CD4-positive, alpha-beta T cell treated with Interleukin-4 for 4 hours (primary cell): ENCODE results near the gene CBLN1.
"Not testable (repeated sequence)": the region's sequence is repeated elsewhere in the genome, so short reads cannot be mapped to it uniquely, and the experiment has no call there.

Source experiments
- DNase-seq: peaks from one replicate; pipeline ENCODE4 v3.0.0-alpha.2; 2020

CBLN1 gene

GRCh38 chr16:49277386-49277742, 4.3 kb downstream of the CBLN1 start:
- no peak for DNase-seq

DNA sequence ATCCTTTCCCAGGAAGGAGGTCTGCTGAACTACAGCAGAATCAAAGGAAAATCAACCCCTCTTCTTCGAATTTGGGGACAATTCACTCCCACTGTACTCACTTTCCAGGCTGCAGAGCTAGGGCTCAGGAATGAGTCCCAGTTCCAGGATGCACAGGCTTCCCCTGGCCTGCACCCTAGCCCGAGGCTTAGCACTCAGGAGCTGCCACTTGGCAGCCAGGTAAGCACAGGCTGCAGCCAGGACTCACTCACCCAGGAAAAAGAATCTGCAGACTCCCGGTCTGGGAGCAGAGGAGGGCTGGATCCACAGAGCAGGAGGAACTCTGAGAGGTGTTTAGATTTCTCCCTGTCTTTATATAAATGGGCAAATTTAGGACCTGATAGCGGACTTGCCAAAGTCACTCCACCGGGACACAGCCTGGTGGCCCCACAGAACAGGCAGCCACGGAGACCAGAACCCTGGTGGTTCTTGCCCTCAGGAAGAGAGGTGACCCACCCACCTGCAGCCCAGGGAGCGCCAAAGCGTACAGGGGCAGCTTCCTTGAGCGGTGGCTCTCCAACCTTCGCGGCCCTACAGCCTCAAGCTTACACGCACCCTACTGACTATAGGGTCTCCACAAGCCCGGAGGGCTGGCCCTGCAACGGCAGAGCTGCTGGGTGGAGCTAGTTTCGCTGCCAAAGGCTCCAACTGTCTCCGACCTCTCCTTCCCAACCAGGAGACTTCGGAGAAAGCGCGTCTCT, 4.8 kb downstream of the CBLN1 start:
- no peak for DNase-seq

DNA sequence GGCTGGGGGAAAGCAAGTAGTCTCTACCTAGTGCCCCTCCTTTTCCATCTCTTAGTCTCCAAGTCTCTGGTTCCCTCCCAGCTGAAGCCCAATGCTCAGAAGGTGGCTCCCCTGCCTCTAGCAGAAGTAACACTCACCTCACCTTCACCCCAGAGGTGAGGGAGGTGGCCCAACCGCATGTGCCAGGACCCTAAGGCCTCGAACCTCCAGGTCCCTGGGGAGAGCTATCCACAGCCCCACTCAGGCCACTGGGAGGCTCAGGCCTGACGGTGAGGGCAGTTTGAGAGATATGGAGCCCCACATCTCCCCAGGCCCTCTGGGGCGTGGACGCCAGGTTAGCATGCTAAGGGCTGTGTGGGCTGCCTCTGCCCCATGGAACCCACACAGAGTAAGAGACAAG, 5.8 kb downstream of the CBLN1 start:
- DNase-seq, result no peak

GRCh38 chr16:49275050-49275730, 6.4 kb downstream of the CBLN1 start:
- no peak for DNase-seq

DNA sequence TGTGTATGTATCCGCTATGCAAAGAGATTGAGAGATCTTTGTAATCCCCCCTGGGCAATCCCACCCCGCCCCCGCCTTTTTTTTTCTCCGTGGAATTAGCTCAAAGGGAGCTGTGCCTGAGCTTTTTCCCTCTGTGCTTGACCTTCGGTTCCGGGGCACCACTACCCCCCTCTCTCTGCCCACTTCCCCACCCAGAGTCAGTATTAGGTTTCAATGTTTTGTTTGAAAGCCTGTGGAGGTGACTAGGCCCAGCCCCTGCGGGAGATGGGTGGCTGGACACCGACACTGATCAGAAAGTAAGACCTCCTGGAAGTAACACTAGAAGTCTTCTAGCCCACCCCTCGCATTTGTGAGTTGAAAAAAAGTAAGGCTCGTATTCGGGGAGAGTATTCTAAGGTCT, 7.0 kb downstream of the CBLN1 start:
- no peak for DNase-seq

- DNase-seq, result no peak
Measured at GRCh38 chr16:49273771-49274170, 7.9 kb downstream of the CBLN1 start.

DNA sequence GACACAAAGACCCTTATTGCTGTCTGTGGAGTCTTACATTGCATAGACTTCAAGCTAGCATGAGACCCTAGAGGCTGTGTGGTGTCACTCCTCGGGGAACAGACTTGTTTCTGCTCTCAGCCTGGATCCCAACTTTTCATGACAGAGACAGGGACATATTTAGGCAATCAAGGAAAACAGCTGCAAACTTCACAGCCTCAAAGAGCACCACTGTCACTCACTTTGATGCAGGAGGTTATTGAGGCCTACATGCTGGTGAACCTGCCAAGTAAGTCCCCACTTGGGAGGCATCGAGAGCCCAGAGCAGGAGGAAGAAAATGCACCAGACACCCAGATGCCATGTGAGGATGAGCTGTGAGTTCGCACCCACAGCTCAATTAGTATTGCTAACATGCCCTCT, 10.3 kb downstream of the CBLN1 start:
- DNase-seq, result no peak

DNA sequence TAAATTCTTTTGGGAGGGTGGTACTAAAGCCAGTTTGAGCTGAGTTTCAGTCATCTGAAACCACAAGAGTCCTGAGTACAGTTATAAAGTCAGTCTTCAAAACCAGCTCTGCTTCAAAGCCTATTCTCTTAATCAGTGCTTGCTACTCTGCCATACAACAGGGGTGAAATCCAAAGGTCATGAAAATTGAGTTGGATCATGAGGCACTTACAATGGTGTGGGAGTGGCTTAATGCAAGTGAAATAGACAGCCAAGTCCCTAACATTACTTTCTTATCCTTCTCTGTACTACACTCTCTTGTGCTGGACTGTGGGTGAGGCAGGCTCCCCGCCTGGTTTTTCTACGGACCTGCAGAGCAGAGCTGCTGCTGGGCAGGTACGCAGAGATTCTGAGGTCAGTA, 12.4 kb downstream of the CBLN1 start:
- DNase-seq, result no peak

DNA sequence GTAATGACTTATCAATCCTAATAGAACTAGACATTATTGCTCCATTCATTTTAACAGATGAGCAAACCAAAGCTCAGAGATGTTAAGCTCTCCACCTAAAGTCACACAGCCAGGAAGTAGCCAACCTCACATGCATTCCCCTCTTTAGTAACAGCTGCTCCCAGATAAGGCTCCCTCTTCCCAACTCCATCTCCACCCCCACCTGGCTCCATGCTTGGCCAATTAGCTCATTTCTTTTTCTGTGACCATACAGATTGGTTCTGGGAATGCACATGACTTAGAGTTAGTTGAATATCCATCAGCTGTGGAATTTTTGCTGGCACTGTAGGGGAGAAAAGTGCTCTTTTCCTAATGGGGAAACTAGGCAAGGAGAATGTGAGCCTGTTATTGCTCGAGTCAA, 13.0 kb downstream of the CBLN1 start:
- DNase-seq, result no peak

DNA sequence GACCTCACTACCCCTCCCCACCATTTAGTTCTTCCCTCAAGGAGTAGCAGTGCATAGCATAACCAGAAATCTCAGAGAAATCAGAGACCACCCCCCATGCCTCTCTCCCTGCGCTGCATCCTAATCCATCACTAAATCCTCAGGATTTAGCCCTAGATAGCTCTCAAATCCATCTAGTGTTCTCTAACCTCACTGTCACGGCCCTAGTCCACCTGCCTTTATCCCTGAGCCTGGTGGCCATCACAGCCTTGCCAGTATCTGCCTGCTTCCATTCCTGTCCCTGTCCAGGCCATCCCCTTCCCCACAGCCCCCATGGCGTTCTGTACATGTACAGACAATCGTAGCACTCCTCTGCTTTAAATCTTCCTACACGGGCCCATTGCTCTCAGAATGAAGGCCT, 19.1 kb downstream of the CBLN1 start:
- no peak for DNase-seq

DNA sequence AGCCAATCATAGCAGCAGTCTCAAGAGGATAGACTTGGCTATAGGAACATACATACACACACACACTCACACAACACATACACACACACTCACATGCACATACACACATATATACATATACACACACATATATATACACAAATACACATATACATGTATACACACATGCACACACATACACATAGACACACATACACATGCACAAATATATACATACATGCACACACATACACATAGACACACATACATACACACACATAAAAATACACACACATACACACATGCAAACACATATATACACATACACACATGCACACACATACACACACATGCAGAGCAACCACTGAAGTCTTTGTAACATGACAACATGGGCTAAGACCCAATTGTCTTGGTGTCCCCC, 19.7 kb downstream of the CBLN1 start:
- DNase-seq, result no peak

DNA sequence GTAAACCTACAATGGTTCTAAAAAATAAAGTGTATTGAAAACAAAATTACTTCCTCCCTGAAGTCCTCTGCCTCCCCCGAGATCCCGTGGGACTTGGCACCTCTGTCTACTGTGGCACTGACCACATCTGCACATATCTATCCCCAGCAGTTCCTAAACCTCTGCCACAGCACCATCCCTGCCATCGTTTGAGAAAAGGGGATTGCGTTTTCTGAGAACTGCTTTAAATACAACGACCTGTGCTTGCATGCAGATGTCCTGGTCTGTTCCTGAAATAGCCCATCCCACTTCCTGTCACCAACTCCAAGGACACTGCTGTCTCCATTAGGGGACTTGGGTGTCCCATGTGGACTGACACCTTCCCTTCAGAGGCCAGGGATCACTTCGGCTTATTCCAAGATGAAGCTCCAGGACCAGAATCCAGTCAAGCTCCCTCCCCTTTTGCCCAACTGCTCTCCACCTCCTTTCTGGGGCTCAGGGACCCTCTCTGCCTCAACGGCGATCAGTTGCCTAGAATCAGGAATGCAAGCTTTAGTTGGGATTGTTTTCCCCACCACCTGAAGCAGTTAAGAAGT, 20.6 kb downstream of the CBLN1 start:
- no peak for DNase-seq

GRCh38 chr16:49260253-49260652, 21.4 kb downstream of the CBLN1 start:
- DNase-seq, result no peak

- DNase-seq, result no peak
Measured at GRCh38 chr16:49259330-49259729, 22.3 kb downstream of the CBLN1 start.

DNA sequence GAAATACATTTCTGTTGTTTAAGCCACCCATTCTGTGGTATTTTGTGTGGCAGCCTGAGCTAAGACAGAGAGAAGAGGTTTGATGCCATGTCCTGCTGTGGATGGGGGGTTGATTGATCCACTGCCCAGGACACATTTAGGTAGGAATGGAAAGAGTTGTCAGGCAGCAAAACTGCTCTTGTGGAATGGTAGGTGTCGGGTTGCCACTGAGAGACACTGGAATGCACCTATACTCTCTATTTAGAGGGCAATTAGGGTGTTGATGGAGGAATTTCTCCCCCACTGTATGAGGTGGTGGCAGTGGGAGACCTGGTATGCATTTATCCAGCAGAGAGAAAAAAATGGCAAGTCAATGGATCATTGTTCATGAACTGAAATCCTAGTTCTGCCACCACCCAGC, 30.9 kb downstream of the CBLN1 start:
- DNase-seq, result no peak

- no peak for DNase-seq
Measured at GRCh38 chr16:49248227-49248626, 33.4 kb downstream of the CBLN1 start.

GRCh38 chr16:49236216-49236615, 45.4 kb downstream of the CBLN1 start:
- DNase-seq, result no peak

DNA sequence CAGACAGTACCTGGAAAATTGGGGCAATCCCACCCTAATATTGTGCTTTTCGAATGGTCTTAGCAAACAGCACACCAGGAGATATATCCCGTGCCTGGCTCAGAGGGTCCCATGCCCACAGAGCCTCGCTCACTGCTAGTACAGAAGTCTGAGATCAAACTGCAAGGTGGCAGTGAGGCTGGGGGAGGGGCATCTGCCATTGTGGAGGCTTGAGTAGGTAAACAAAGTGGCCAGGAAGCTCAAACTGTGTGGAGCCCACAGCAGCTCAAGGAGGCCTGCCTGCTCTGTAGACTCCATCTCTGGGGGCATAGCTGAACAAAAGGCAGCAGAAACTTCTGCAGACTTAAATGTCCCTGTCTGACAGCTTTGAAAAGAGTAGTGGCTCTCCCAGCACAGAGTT, 53.3 kb downstream of the CBLN1 start:
- DNase-seq, result not testable (repeated sequence)
